Measurements from ENCODE around the gene MFSD6.

GRCh38 chr2:190402986-190403603 is 5.1 kb upstream of the MFSD6 start:
- TF ChIP-seq CTCF (IDR thresholded peaks at IDR 0.05; ENCODE audit: poor library complexity, severe bottlenecking) (no peak), MXI1 (conservative IDR thresholded peaks at IDR 0.05; ENCODE audit: poor library complexity, severe bottlenecking) (no peak), SMC3 (conservative IDR thresholded peaks at IDR 0.05; ENCODE audit: poor library complexity) (no peak), TAF1 (IDR thresholded peaks at IDR 0.05; ENCODE audit: low read depth) (no peak), EZH2 (IDR thresholded peaks at IDR 0.05; ENCODE audit: borderline replicate concordance, insufficient read depth, low read length, poor library complexity, severe bottlenecking) (no peak), POLR2AphosphoS5 (IDR thresholded peaks at IDR 0.05) (no peak), REST (IDR thresholded peaks at IDR 0.05; ENCODE audit: borderline replicate concordance) (no peak), EP300 (conservative IDR thresholded peaks at IDR 0.05; ENCODE audit: poor library complexity, severe bottlenecking) (no peak)

Measured in neural cell (in vitro differentiated cells).